Activated gamma-delta T cell (primary cell): ENCODE data around the gene GRK1.

ENCODE experiments used
- DNase-seq: peaks from one replicate; lab custom pipeline; 2025; lab: John Stamatoyannopoulos, UW

Gene GRK1

DNA sequence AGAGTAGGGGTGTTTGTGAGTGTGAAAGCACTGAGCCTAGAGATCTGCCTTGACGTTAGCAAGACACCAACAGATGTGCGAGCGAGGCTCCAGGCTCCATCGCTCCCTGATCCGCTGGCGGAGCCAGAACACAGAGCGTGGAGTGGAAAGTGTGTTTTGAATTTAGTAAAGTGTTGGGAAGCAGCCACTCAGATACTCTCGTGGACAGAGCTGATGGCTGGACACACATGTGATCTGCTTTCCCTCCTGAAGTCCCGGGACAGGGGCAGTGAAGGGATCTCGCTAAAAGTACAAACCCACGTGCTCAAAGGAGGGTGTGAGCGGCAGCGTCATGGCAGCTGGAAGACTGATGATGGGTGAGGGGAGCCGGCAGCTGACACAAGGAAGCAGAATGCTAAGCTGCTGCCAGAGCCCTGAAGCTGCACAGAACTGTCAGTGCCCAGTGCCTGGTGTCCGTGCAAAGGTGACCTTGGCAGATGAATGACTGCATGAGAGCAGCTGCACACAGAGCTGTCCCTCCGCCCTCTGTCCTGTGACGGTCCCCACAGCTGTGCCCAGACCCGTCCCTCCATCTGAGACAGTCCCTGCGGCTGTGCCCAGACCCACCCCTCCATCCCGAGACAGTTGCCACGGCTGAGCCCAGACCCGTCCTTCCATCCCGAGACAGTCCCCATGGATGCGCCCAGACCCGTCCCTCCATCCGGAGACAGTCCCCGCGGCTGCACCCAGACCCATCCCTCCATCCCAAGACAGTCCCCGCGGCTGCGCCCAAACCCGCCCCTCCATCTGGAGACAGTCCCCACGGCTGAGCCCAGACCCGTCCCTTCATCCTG, 62.4 kb downstream of the GRK1 start:
- DNase-seq = no peak

DNA sequence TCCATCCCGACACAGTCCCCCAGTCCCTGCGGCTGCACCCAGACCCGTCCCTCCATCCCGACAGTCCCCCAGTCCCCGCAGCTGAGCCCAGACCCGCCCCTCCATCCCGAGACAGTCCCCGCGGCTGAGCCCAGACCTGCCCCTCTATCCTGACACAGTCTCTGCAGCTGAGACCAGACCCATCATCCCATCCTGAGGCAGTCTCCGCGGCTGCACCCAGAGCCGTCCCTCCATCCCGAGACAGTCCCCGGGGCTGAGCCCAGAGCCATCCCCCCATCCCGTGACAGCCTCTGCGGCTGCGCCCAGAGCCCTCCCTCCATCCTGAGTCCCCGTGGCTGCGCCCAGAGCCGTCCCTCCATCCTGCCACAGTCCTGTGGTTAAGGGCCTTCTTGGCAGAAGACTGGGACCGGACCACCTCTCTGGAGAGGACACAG, 63.3 kb downstream of the GRK1 start:
- no peak for DNase-seq

DNA sequence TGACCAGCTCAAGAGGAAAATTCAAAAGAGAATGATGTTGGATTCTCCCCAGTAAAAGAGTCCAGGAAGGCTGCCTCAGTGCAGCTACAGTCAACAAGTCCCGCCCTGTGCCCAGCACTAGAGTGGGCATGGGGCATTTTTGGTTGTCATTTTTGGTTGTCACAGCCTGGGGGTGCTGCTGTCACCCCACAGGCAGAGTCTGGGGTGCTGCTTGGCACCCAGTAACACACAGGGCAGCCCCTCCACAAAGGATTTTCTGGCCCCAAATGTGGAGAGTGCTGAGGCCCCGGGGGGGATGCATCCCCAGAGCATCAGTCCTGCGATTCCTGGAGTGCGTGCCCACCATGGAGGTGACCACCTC, 63.8 kb downstream of the GRK1 start:
- DNase-seq = no peak

DNA sequence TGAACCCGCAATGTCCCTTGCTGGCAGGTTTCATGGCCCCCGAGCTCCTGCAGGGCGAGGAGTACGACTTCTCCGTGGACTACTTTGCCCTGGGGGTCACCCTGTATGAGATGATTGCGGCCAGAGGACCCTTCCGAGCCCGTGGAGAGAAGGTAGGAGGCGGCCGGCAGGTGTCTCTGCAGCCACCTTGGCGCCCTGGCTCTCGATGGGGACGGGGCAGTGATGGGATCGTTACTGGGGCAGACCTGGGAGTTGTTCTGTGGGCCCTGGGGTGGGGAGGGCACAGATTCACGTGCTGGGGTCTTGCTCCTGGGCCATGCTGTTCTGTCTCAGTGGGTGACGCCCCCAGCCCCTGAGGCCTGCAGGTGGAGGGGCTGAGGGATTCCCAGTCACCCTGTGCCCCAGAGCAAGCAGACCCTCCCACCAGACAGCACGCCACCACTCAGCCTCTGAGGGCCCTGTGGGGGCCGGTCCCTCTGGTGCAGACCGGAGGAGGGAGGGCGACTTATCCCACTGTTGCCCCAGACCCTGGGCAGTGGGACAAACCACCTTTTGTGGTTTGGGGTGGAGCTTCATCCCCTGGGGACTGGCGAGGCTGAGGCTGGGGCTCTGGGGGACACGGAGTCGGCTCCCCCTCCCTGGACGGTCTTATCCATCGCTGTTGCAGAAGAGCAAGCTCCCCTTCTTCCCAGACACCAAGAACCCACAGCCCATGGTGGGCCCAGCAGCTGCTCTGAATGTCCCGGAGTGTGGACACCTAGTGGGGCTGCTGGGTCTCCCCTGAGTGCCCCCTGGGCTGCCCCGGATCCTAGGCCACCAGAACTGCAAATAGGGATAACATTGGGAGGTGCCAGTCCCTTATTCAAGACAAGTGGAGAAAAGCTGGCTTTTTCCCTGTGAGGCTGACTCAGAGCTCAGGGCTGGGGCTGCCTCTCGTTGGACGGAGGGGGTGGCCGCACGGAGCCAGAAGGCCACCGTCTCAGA, 64.5 kb downstream of the GRK1 start:
- DNase-seq = no peak

DNA sequence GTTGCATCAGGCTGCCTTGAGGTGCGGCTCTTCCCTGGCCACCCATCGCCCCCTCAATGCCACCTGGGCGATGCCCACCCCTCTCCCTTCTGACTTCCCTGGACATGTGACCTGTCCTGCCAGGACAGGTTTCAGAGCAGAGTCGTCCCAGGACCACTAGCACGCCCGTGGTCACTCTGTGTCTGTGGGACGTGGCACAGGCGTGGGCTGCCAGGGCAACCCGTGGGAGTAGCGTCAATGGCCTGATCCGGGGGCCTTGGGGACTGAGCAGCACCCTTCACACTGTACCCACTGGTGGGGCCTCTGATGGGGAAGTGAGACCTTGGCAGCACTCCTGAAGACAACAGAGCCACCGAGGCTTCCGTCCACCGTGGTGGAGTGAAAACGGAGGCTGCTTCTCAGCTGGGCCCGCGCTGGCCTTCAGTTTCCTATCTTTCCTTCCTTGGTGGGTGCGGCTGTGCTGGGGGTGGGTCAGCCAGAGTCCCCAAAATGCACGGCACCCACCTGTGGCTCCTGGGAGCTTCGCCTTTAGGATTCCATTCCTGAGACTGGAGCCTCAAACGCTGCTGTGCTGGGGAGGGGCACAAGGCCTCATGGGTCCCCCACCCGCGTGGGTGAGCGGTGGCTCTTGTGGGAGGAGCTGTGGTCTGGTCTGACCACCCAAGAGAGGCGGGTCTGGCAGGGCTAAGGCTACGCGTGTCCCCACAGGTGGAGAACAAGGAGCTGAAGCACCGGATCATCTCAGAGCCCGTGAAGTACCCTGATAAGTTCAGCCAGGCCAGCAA, 65.3 kb downstream of the GRK1 start:
- DNase-seq = no peak

DNA sequence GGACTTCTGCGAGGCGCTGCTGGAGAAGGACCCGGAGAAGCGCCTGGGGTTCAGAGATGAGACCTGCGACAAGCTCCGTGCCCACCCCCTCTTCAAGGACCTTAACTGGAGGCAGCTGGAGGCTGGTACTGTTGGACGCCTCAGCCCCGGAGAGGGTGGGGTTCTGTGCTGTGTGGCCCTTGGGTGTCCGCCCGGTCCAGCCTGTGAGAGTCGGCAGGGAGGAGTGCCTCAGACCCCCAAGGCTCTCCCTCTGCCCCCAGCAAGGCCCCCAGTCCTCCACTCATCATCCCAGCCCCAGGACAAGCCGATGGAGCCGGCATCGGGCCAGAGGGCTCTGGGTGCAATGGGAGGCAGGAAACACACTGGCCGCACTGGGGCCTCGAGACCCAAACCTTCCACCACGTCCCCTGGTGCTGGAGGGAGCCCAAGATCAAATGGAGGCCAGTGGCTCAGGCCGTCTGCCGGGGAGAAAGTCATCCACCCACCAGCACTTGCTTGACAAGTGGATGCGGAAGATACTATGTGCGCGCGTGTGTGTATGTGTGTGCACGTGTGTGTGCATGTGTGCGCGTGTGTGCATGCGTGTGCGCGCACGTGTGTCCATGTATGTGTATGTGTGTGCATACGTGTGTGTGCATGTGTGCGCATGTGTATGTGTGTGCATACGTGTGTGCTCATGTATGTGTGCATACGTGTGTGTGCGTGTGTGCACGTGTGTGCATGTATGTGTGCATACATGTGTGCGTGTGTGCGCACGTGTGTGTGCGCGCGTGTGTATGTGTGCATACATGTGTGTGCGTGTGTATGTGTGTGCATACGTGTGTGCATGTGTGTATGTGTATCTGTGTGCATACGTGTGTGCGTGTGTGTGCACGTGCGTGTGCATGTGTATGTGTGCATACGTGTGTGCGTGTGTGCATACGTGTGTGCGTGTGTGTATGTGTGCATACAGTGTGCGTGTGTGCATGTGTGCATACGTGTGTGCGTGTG, 66.2 kb downstream of the GRK1 start:
- DNase-seq = no peak

DNA sequence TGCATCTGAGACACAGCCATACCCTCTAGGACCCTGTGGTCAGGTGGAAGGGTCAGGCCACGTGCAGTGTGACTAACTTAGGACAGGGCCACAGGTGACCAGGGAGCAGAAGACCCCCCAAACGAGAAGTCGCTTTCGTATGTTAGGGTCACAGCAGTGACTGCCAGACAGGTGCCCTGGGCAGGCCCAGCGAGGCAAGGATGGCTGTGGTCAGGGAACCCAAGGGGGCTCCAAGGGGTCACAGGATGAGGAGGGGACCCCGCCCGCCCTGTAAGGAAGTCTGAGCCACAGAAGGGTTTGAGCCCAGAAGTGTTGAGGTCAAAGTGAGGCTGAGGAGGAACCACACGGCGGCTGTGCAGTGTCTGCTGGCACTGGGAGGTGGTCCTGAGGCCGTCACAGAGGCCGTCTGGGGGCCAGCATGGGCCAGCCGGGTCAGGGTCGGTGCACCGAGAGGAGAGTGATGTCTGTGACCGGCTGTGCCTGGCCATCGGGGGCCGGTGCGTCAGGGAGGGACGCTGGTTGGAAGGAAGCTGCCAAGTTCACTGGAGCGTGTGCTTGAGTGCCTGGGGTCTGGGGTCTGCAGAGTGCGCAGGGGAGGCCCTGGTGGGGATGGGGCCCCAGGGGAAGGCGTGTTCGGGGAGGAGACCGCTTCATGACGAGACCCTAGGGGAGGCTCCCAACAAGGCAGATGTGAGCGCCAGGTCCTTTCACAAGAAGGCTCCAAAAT, 67.2 kb downstream of the GRK1 start:
- DNase-seq = no peak

DNA sequence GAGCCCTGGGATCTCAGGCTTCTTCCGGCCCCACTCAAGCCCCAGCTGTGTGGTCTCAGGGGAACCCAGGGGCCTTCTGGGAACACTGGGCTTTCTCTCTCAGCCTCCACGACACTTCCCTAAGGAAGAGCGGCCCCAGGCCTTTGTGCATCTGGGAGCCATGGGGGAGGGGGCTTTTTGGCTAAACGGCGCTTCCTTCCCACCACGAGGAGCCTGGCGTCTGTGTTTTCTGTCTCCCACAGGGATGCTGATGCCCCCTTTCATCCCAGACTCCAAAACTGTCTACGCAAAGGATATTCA, 67.8 kb downstream of the GRK1 start:
- DNase-seq = no peak

DNA sequence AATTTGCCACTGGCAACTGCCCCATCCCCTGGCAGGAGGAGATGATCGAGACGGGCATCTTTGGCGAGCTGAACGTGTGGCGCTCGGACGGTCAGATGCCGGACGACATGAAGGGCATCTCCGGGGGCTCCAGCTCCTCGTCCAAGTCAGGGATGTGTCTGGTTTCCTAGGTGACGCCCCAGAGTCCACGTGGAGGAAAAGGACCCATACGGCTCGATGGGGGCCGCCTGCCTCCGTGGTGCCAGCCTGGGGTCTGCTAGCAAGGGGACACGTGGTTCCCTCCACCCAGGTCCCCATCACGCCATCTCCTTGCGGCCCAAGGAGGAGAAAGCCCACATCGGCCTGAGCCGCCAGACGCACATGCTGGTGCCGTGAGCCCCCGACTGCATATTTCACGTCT, 68.2 kb downstream of the GRK1 start:
- no peak for DNase-seq

DNA sequence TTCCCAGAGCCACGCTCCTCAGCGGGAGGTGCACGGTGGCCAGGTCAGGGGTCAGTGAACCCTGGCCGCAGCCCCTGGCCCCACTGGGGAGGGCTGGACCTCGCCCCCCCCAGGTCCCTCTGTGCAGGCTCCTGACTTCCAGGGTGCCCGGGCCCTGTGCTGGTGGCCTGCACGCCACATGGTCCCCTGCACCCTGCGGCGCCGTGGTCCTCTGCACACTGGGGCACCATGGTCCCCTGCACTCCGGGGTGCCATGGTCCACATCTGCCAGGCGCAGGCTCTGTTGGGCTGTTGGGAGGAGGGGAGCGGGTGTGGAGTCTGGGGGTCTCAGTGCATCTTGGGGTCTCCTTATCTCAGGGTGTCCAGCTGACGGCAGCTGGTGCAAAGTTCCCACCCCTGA, 68.7 kb downstream of the GRK1 start:
- no peak for DNase-seq

DNA sequence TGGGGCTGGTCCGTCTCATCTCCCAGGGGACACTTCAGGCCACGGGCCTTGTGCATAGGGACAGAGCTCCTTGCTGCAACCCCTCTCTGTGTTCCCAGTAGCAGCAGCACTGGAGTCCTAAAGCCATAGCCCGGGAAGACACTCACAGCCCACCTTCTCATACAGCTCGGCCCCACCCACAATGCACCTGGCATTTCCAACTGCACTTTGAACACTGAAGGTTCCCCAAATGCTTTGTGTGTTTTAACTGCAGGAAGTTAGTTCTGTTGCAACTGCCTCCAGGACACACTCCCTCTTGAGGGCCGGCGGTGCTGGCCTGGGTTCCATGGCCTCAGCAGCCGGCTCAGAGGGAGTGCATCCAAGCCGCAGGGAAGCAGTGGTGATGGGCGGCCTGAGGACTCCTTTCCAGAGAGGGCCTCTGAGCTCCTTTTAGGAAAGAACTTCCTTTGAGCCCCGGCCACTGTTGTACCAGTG, 69.3 kb downstream of the GRK1 start:
- DNase-seq = no peak

DNA sequence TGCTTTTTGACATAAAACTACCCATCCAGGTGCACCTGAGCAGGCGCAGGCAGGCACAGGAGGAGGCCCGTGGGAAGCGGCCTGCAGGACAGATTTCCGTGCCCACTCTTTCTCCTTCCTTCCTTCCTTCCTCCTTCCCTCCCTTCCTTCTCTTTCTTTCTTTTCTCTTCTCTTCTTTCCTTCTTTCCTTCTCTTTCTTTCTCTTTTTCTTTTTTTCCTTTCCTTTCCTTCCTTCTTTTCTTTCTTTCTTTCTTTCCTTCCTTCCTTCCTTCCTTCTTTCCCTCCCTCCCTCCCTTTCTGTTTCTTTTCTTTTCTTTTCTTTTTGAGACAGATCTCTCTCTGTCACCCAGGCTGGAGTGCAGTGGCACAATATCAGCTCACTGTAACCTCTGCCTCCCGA, 70.8 kb downstream of the GRK1 start:
- DNase-seq = no peak

DNA sequence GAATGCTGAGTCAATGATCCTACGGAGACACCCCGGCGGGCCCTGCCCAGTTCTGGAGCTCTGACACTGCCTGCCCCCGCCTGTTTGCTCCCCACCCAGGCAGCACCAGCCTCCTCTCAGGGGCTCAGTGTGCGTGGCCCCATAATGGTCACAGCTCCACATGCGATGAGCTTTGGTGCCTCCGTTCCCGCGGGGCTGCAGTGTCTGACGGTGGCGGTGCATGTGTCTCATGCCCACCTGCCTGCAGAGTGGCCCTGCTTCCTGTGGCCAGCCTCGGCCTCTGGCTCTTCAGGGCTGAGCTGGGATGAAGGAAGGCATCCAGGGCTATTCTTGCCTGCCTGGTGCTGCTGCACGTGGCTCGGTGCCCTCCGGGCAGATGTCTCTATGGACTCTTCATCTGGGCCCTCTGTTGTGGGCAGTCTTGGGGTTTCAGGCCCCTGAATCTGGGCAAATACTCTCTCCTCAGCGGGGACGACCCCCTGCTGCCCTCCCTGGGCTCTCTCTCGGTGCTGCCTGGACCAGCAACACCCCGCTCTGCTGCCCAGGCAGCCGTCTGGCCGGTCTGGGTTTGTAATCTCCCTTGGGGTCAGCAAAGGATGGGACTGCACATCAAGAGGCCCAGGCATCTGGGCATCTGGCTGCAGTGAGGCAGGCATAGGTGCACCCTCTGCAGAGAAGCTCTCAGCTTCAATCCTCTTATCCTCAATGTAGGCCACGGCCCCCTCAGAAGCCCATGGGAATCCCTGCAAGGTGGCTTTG, 72.7 kb downstream of the GRK1 start:
- DNase-seq = no peak

DNA sequence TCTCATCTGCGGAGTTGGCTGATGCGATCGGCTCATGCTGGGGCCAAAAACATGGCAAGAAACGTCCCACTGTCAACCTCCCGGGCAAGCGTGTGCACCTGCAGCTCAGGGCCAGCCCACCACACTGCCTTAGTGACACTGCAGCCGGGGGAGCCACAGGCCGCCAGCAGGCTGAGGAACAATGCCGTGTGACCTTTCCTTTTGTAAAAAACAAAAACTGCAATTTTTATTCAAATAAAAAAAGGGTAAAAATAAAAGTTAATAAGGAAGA, 73.2 kb downstream of the GRK1 start:
- no peak for DNase-seq

DNA sequence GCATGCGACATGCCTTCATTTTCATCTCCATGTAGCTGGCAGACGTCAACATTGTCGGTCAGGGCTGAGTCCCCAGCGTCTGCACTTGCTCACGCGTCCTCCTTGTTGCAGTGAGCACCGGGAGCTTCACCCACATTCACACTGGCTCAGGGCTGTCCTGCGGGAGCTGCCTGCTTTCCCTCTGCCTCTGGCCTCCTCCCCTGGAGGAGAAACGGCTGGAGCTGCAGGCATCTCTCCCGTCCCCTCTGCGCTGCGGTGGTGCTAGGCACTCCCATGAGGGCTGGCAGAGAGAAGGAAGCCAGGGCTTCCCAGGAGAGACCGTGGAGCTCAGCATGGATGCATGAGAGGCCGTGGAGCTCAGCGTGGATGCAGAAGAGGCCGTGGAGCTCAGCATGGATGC, 73.6 kb downstream of the GRK1 start:
- DNase-seq = no peak

DNA sequence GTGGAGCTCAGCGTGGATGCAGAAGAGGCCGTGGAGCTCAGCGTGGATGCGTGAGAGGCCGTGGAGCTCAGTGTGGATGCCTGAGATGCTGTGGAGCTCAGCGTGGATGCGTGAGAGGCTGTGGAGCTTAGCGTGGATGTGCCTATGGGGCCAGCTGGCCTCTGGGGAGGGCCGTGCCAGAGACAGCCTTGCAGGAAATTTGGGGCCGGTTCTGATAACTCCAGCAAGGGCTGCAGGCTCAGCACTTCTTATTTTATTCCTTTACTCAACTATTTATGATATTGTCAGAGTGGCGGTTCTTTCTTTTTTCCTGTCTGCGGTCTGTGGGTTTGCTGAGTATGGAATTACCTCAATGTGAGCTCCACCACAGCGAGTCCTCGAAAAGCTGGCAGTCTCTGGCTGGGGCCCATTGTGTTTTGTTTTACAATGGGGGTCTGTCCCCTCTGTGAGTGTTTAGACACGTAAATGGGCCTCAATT, 74.2 kb downstream of the GRK1 start:
- DNase-seq = no peak

DNA sequence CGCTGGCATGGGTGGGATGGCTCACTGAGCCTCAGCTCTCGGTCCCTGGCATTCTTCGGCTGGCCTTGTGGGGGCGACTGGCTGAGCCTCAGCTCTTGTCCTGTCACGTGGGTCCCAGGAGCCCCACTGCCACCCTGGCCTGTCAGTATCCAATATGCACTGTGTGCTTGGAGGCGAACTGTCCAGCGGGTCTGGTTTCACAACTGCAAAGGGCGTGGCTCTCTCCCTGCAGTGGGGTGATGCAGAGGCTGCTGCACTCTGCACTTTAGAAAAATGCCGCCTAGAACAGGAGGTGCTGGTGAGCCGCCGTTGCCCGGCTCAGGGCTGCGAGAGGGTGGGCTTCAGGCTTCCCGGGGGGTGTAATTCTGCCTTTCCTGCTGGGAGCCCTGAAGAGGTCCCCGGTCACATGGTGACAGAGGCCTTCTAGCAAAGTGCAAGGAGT, 75.0 kb downstream of the GRK1 start:
- DNase-seq = no peak

DNA sequence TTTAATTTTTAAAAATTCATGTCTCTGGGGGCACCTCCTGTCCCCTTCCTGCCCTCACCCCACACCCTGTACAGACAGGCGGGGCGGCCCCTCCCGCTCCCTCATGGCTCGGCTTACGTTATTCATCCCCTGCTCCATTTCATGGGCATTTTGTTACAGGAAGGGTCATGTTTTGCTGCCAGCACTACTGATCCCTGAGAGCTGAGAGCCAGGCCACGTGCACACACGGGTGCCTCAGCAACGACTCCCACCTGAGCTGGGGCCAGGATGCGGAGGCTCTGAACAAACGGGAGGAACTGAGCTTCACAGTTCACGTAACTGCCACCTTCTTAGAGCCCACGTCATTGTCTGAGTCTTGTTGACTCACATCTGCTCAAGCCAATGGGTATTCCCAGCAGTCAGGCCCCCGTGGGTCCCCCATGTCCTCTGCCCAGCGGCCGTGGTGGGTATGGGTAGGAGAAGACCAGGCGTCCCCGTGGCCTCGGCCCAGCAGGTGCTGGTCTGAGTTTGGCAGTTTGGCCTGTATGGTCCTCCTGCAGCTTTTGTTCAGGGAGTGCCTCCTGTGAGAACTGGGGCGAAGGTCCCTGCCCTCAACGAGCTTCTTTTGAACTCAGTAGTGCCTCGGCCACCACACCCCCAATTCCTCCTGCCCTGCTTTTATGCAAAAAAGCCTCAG, 75.6 kb downstream of the GRK1 start:
- no peak for DNase-seq
